Mesenchymal stem cell (in vitro differentiated cells and primary cell): ENCODE data around the gene EEFSEC.

Source experiments
- DNase-seq: peaks from one replicate; pipeline ENCODE4 v3.0.0-alpha.2; 2013
- H2AFZ ChIP-seq: one replicate; pipeline ENCODE4 v1.6.1; 2013; ENCODE audit warnings: low read depth, mild to moderate bottlenecking, control low read depth, inconsistent platforms, low read length, moderate library complexity
- H2AK5ac ChIP-seq: 2 replicates; pipeline ENCODE4 v1.6.1; 2013; ENCODE audit warnings: low read length, moderate library complexity, mild to moderate bottlenecking, inconsistent platforms; ENCODE audit not compliant: severe bottlenecking
- H2BK120ac ChIP-seq: one replicate; pipeline ENCODE4 v1.6.1; 2013; ENCODE audit warnings: low read depth, mild to moderate bottlenecking, inconsistent platforms, low read length, moderate library complexity
- H2BK12ac ChIP-seq, 2 experiments: one replicate each; pipeline ENCODE4 v1.6.1; 2013; ENCODE audit warnings: inconsistent platforms in 2 of 2, low read length in 2 of 2, mild to moderate bottlenecking in 2 of 2, moderate library complexity in 2 of 2, control low read depth in 1 of 2
- H2BK15ac ChIP-seq: one replicate; pipeline ENCODE4 v1.6.1; 2013; ENCODE audit warnings: mild to moderate bottlenecking, low read depth, inconsistent platforms; ENCODE audit not compliant: poor library complexity, severe bottlenecking
- H2BK5ac ChIP-seq: 2 replicates; pipeline ENCODE4 v1.6.1; 2013; ENCODE audit warnings: low read depth, mild to moderate bottlenecking, low read length, control low read depth, inconsistent platforms; ENCODE audit not compliant: poor library complexity, severe bottlenecking
- H3K14ac ChIP-seq, 2 experiments: one replicate each; pipeline ENCODE4 v1.6.1; 2013; ENCODE audit warnings: inconsistent platforms in 2 of 2, low read length in 2 of 2, control low read depth in 1 of 2, mild to moderate bottlenecking in 1 of 2, moderate library complexity in 1 of 2
- H3K18ac ChIP-seq, 2 experiments: one replicate each; pipeline ENCODE4 v1.6.1; 2013; ENCODE audit warnings: inconsistent platforms in 2 of 2, low read length in 2 of 2, control low read depth in 1 of 2, low read depth in 1 of 2, mild to moderate bottlenecking in 1 of 2
- H3K23ac ChIP-seq, 2 experiments: one replicate each; pipeline ENCODE4 v1.6.1; 2013; ENCODE audit warnings: inconsistent platforms in 2 of 2, low read length in 2 of 2, mild to moderate bottlenecking in 2 of 2, moderate library complexity in 2 of 2, control low read depth in 1 of 2
- H3K27ac ChIP-seq: 2 replicates; pipeline ENCODE4 v1.5.1; 2013; ENCODE audit warnings: mild to moderate bottlenecking, moderate library complexity, low read length, control low read depth, inconsistent platforms; ENCODE audit not compliant: poor library complexity, severe bottlenecking
- H3K27me3 ChIP-seq, 2 experiments: 2 replicates each; pipeline versions ENCODE4 v1.6.1 to v1.7.0; 2013; ENCODE audit warnings: low read length in 2 of 2, mild to moderate bottlenecking in 2 of 2, moderate library complexity in 2 of 2, control low read depth in 1 of 2, inconsistent platforms in 1 of 2; ENCODE audit not compliant: control insufficient read depth in 1 of 2, insufficient read depth in 1 of 2
- H3K36me3 ChIP-seq, 2 experiments: 2 replicates each; pipeline versions ENCODE4 v1.6.1 to v1.7.0; 2013; ENCODE audit warnings: low read length in 2 of 2, control low read depth in 1 of 2, inconsistent platforms in 1 of 2, low read depth in 1 of 2, mild to moderate bottlenecking in 1 of 2; ENCODE audit not compliant: insufficient read depth in 2 of 2, control insufficient read depth in 1 of 2
- H3K4ac ChIP-seq, 2 experiments: one replicate each; pipeline ENCODE4 v1.6.1; 2013; ENCODE audit warnings: inconsistent platforms in 2 of 2, low read length in 2 of 2, mild to moderate bottlenecking in 2 of 2, moderate library complexity in 2 of 2, control low read depth in 1 of 2, low read depth in 1 of 2
- H3K4me1 ChIP-seq: 2 replicates; pipeline ENCODE4 v1.6.1; 2013; ENCODE audit warnings: low read depth, low read length, control low read depth; ENCODE audit not compliant: control insufficient read depth, insufficient read depth
- H3K4me2 ChIP-seq: 2 replicates; pipeline ENCODE4 v1.6.1; 2013; ENCODE audit warnings: low read length, mild to moderate bottlenecking, inconsistent platforms; ENCODE audit not compliant: poor library complexity, severe bottlenecking
- H3K4me3 ChIP-seq, 2 experiments: 2 replicates each; pipeline versions ENCODE4 v1.5.1 to v1.7.0; 2013; ENCODE audit warnings: low read length in 2 of 2, mild to moderate bottlenecking in 2 of 2, control low read depth in 1 of 2, low read depth in 1 of 2; ENCODE audit not compliant: insufficient read depth in 1 of 2
- H3K79me1 ChIP-seq: replicated peaks from 2 replicates; pipeline ENCODE4 v1.6.1; 2013; ENCODE audit warnings: mild to moderate bottlenecking, control low read depth, low read length, inconsistent platforms; ENCODE audit not compliant: poor library complexity, severe bottlenecking
- H3K9ac ChIP-seq: 2 replicates; pipeline ENCODE4 v1.7.0; 2013; ENCODE audit warnings: mild to moderate bottlenecking, low read length, moderate library complexity
- H3K9me3 ChIP-seq: 2 replicates; pipeline ENCODE4 v1.7.0; 2013; ENCODE audit warnings: mild to moderate bottlenecking, low read length; ENCODE audit not compliant: control insufficient read depth
- H4K8ac ChIP-seq: one replicate; pipeline ENCODE4 v1.6.1; 2013; ENCODE audit warnings: inconsistent platforms, mild to moderate bottlenecking, low read length, moderate library complexity
- H4K91ac ChIP-seq: one replicate; pipeline ENCODE4 v1.6.1; 2013; ENCODE audit warnings: mild to moderate bottlenecking, low read length, inconsistent platforms
- WGBS: methylation state at CpG from one replicate; pipeline ENCODE4 v1.1.7; 2013; ENCODE audit warnings: mixed read lengths; 5-methylcytosine and 5-hydroxymethylcytosine counted together

Gene EEFSEC

GRCh38 chr3:128404276-128405068 lies 251.2 kb downstream of the EEFSEC start:
- Histone ChIP-seq H3K79me1 (no peaks in the 10 kb centered on the region), H3K4ac (no peak overlapping the region), H3K27ac (no peak overlapping the region), H3K4me3 (no peak overlapping the region), H2BK12ac (no peak overlapping the region), H3K27me3 (peaks cover 0 to 75% of the 10 kb centered on the region in 2 experiments), H3K4me1 (peaks cover 2% of the 10 kb centered on the region), H3K4me2 (no peak overlapping the region), H2BK15ac (no peak overlapping the region), H2AK5ac (no peak overlapping the region), H4K8ac (no peak overlapping the region), H3K18ac (no peak overlapping the region), H2AFZ (no peak overlapping the region), H3K9ac (no peak overlapping the region), H3K23ac (no peak overlapping the region), H3K14ac (no peak overlapping the region), H2BK5ac (no peak overlapping the region), H3K36me3 (peaks cover 0 to 11% of the 10 kb centered on the region in 2 experiments), H2BK120ac (no peak overlapping the region), H3K9me3 (no peaks in the 10 kb centered on the region), H4K91ac (no peak overlapping the region)
- DNase-seq: no peak
- WGBS: 91% methylated on average over 23 of the region's 23 CpGs

DNA sequence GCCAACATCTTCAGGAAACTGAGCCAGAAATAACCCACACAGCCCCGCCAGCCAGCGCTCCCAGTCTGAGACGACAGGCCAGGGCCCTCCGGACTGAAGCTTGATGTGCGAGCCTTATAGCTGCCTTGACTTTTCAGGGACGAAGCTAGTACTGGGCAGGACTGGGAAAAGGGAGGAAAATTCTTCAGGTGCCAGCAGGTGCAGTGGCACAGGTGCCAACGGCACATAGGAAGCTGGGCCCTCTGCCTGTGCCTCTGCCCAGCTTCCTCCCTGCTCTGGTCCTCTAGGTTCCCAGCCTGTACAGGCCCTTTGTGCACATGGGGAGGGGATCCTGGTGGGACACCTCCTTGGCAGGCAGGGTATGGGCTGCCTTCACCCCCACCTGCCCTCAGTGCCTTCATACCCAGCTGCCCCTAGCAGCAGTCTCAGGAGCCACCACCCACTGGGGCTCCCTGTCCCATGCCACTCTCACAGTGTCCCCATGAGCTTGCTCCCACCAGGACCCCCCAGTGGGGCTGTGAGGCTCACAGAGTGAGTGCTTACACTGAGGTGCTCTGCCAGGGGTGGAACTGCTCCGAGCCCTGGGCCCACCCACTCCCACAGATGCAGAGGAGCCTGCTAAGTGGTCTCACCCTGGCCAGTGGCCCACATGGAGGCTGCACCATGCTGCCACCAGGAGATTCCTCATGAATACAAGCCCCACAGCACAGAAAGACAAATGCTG lies 252.4 kb downstream of the EEFSEC start:
- no peak overlapping the region for H3K4me3 ChIP-seq
- WGBS: 89% methylated on average over 8 of the region's 8 CpGs
- no peak overlapping the region for H2AFZ ChIP-seq
- no peak overlapping the region for H3K14ac ChIP-seq
- no peak overlapping the region for H3K4ac ChIP-seq
- H3K9me3 ChIP-seq: no peaks in the 10 kb centered on the region
- H3K4me1 ChIP-seq: no peaks in the 10 kb centered on the region
- no peak overlapping the region for H3K18ac ChIP-seq
- H4K91ac ChIP-seq: no peak overlapping the region
- H2BK15ac ChIP-seq: no peak overlapping the region
- H4K8ac ChIP-seq: no peak overlapping the region
- no peak overlapping the region for H2BK12ac ChIP-seq
- H2AK5ac ChIP-seq: no peak overlapping the region
- peaks cover 0 to 7% of the 10 kb centered on the region in 2 experiments for H3K36me3 ChIP-seq
- no peak overlapping the region for H2BK120ac ChIP-seq
- no peak overlapping the region for H3K23ac ChIP-seq
- no peak overlapping the region for H3K9ac ChIP-seq
- no peaks in the 10 kb centered on the region for H3K79me1 ChIP-seq
- H3K27ac ChIP-seq: no peak overlapping the region
- no peak overlapping the region for H2BK5ac ChIP-seq
- H3K4me2 ChIP-seq: no peak overlapping the region
- no peak for DNase-seq
- H3K27me3 ChIP-seq: peaks cover 0 to 82% of the 10 kb centered on the region in 2 experiments

DNA sequence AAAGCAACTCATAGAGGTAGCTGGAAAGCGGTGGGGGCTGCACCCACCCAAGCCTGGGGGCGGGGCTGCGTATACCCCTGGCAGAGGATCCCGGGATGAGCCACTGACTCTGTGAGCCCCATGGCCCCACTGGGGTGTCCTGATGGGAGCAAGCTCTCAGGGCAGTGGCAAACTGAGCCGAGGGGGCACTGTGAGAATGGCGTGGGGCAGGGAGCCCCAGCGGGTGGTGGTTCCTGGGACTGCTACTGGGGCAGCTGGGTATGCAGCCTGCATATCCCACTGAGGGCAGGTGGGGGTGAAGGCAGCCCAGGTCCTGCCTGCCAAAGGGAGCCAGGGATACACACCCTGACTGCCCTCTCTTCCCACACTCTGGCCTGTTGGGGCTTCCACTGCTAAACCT lies 254.0 kb downstream of the EEFSEC start:
- Histone ChIP-seq H3K27me3 (peaks cover 0 to 77% of the 10 kb centered on the region in 2 experiments), H2BK5ac (no peak overlapping the region), H2BK15ac (no peak overlapping the region), H3K4ac (no peak overlapping the region), H4K8ac (no peak overlapping the region), H3K9me3 (no peaks in the 10 kb centered on the region), H4K91ac (no peak overlapping the region), H2BK120ac (no peak overlapping the region), H3K4me2 (no peak overlapping the region), H3K9ac (no peak overlapping the region), H3K4me3 (no peak overlapping the region), H3K79me1 (no peaks in the 10 kb centered on the region), H2AFZ (no peak overlapping the region), H3K27ac (no peak overlapping the region), H3K18ac (no peak overlapping the region), H3K23ac (no peak overlapping the region), H3K4me1 (no peaks in the 10 kb centered on the region), H3K14ac (peak overlapping the region in 1 of 2 experiments; percentile 11), H2BK12ac (no peak overlapping the region), H2AK5ac (no peak overlapping the region), H3K36me3 (peaks cover 0 to 7% of the 10 kb centered on the region in 2 experiments)
- no peak for DNase-seq
- WGBS: 87% methylated on average over 6 of the region's 7 CpGs

DNA sequence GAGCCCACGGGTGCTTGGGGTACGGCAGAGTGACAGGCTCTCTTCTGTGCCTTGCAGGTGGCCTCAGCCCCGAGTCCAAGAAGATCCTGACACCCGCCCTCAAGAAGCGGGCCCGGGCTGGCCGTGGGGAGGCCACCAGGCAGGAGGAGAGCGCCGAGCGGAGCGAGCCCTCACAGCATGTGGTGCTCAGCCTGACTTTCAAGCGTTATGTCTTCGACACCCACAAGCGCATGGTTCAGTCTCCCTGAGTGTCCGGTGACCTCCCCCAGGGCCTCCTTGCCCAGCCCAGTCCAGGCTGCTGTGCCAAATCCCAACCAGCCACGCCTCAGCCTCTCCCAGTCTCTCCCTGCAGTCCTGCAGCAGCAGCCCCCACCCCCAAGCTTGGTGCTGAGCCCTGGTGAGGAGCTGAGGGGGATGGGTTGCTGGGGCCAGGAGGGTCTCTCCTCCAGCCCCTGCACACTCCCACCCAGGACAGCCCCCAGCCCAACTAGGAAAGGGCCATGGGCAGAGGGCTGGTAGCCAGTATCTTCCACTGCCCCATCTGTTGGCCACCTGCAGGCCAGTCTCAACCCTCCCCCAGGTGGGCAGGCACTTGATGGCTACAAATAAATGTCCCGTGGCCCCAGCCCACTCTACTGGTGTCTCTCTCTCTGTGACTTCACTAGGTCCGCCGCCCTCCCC lies 254.9 kb downstream of the EEFSEC start:
- H3K4me3 ChIP-seq: no peak overlapping the region
- no peak overlapping the region for H2BK15ac ChIP-seq
- no peaks in the 10 kb centered on the region for H3K4me1 ChIP-seq
- no peaks in the 10 kb centered on the region for H3K79me1 ChIP-seq
- H2AK5ac ChIP-seq: no peak overlapping the region
- no peak overlapping the region for H3K14ac ChIP-seq
- H2BK5ac ChIP-seq: no peak overlapping the region
- H3K9ac ChIP-seq: no peak overlapping the region
- no peaks in the 10 kb centered on the region for H3K9me3 ChIP-seq
- no peak overlapping the region for H2BK120ac ChIP-seq
- no peak overlapping the region for H4K8ac ChIP-seq
- peaks cover 0 to 7% of the 10 kb centered on the region in 2 experiments for H3K36me3 ChIP-seq
- H3K27ac ChIP-seq: no peak overlapping the region
- no peak overlapping the region for H2BK12ac ChIP-seq
- WGBS: 91% methylated on average over 19 of the region's 19 CpGs
- H3K27me3 ChIP-seq: peaks cover 0 to 77% of the 10 kb centered on the region in 2 experiments
- H3K4ac ChIP-seq: no peak overlapping the region
- no peak overlapping the region for H4K91ac ChIP-seq
- no peak overlapping the region for H3K23ac ChIP-seq
- no peak overlapping the region for H3K4me2 ChIP-seq
- DNase-seq: no peak
- no peak overlapping the region for H3K18ac ChIP-seq
- H2AFZ ChIP-seq: no peak overlapping the region
